ELF-1 (cell line): ENCODE measurements around the gene STK38.

Experiments used
- DNase-seq: peaks from one replicate; pipeline ENCODE4 v3.0.0-alpha.2; 2016; ENCODE audit warnings: low read depth, low spot score

Gene STK38

GRCh38 chr6:36523936-36524499 is 23.3 kb downstream of the STK38 start:
- no peak for DNase-seq

GRCh38 chr6:36523451-36523850 is 23.8 kb downstream of the STK38 start:
- no peak for DNase-seq

DNA sequence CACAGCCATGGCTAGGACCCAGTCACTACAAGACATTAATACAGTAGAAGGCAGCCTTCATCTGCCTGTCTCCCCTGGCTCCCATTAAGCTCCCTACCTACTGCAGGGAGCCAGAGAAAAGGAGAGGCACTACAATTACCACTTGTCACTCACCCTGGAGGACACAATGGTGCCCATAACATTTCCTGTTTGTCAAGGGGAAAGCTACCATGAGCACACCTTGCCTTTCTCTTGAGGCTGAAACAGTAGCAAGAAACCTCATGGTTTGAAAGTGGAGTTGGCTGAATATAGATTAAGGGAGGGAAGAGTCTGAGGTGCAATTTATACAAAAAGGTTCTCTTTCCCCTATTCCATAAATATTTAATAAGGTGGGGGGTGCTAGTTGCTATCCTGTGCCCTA is 27.9 kb downstream of the STK38 start:
- DNase-seq, result no peak

- DNase-seq, result no peak
These were observed 29.9 kb downstream of the STK38 start for GRCh38 chr6:36517408-36517807.

DNA sequence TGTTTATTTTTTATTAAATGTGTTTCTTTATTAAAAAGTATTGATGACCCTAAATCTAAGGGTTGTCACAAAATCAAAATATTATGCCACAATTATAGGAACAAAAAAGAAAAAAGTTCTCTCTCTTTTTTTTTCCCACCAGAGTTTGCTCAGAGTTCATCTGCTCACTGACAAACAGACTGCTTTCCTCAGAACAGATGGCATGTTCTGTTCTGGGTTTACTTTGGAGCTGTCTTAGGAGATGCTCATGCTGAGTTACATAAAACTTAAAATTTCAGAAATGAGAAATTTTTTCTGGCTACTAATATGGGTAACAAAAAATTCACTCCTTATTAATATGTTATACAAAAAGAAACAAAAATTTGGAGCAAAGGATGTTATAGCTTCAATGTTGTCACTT is 30.3 kb downstream of the STK38 start:
- no peak for DNase-seq

DNA sequence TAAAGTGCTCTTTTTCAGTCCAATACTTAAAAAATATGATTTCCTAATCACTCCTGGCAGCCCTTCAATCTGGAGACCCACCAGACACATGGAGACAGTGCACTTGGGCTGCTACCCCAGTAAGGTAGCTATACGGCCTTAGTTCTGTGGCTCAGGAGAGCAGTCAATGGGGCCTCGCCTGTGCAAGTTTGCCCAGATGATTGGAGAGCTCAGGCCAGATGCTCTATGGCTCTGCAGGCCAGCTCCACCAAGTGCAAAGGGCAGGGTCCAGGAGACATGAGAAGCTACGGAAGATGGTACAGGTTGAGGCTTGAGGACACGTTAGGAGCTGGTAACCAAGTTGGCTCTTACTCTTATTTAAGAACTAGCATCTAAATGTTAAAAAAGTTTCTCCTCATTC is 30.7 kb downstream of the STK38 start:
- no peak for DNase-seq

- no peak for DNase-seq
These were observed 31.4 kb downstream of the STK38 start for GRCh38 chr6:36515844-36516243.

DNA sequence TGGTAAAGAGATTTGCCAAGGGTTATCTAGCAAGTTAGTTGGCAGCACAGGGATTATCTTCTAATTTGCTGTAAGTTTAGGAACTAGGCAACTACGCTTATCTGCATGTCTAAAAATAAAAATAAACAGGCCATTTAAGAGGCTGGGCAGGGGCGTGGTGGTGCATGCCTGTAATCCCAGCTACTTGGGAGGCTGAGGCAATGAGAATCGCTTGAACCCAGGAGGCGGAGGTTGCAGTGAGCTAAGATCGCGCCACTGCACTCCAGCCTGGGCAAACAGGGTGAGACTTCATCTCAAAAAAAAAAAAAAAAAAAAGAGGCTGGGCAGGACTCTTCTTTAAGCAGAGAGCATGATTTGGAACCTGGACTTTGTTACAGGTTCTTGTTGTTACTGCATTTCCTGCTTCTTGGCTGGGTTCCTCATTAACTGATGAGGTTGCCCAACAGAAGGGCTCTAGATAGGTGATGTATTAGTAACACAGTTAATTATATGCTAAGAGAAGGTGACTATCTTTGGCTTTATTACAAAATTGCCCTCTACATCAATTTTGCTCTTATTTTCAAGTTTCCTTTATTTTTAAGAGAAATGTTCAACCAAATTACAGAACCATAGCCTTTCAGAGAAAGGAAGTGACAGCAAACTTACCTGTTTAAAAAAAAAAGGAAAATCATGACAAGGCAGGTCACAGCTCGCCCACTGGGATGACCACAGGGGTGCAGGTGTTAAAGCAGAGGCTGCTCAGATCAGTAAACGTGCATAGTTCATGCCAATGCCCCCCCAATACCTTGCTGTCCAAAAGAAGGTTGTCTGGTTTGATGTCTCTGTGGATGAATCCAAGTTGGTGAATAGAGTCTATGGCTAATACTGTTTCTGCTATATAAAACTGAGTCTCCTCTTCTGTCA is 32.5 kb downstream of the STK38 start:
- DNase-seq, result no peak

DNA sequence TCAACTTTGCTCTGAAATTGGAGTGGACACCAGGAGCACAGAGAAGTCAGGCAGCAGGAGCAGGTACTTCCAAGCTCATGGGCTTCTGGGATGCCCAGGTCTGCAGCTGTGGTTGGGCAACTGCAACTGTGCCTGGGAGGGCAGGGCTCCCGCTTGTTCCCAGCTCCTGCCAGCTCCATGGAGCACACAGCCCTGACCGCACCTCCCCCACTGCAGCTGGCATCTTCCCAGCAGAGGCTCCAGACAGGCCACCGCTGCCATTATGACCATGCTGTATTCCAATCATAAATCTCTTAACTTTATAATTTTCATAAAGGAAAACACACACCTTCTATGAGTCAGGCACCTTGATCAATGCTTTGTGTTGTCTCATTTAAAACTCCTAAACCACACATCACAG is 36.9 kb downstream of the STK38 start:
- DNase-seq, result no peak

DNA sequence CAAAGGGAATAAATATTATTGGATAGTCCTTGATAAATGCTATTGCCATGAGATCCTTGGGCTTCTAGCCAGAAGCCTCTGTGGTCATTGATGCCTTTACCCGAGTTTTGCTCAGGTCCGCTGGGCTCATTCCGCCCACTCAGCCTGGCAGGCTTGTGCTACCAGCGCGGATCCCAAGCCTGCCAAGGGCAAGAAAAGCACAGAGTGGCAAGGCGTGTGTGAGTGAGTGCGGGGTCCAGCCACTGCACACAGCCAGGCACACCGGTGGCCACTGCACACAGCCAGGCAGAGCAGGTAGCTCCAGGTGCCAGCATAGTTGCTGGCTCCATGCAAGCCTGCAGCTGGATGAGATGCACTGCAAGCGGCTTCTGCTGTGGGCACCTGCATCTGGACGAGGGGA is 38.7 kb downstream of the STK38 start:
- DNase-seq, result no peak

- DNase-seq, result no peak
These were observed 40.7 kb downstream of the STK38 start for GRCh38 chr6:36506611-36507010.

DNA sequence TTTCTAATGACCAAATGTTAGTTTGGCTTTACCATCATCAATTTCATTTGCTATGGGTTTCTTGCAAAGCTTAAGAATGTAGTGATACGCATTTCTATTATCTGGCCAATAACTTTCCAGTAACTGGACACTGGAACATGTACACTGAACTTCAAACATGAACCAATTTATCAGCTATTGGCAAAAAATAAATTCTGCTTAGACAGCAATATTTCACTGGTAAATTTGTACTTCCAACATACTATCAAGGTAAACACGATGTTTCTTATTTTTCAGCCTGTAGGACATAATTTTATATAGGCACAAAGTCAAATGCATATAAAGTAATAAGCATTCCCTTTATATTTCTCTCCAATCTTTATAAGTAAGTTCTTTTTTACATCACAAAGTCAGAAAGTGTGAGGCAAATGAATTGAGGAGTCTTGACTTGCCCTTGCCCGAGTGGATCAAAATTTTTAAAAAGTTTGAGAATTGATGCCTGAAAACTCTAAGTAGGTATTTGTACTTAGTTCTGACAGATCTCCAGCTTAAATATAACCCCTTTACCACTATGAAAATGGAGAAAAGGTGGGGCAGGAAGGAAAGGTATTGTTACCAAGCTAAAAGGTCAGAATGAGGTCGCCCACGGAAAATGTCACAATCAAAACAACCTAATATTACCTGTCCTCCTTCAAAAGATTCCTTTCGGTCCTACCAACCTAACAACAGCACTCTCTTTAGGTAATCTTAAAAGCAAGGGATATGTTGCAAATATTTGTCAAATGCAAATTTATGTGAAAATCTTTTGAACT is 41.3 kb downstream of the STK38 start:
- DNase-seq, result no peak

DNA sequence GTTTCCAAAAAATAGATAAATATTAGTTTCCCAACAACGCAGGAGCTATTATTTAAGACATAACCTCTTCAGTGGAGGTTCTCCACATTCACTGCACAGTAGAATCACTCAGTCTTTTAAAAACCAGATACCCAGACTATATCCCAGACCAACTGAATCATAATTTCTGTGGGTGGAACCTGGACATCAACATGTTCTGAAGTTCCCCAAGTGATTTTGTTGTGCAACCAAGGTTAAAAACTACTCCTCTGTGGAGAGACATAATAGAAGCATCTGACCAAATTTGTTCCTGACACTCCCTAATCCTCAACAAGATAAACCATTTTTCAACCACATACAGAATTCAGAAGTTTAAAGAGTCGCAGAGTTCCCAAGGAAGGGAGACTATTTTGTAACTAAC is 42.3 kb downstream of the STK38 start:
- DNase-seq, result no peak

DNA sequence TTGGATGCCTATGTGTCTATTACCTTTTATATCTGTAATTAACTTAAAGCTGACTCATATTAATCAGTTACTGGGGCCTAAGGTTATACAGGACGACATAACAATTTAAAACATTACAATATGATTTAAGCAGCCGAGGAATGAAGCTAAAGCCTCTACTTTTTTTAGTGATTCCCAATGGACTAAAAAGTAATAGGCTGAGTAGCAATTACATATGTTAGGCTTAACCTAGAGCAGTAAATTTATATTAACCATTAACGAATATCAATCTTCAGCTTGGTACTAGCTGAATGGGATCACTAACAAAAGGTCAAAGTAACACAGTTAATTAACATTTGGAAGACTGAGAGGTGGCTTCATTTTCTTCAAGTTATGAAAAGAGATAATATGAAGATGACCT is 43.1 kb downstream of the STK38 start:
- no peak for DNase-seq

DNA sequence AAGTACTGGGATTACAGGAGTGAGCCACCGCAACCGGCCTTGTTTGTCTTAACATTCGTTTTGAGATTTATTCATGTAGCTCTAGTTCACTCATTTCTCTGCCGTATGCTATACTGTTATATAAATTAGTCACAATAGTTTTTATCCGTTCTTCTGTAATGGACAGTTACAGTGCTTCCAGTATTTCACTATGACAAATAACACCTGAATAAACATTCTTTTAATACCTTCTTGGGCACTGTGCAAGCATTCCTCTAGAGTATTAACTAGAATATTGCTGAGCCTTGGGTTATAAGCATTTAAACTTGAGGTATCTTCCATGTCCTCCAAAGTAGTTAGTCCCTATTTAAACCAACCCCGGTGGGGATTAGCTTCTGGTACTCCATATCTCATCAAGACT is 45.6 kb downstream of the STK38 start:
- DNase-seq, result no peak

GRCh38 chr6:36499918-36500317 is 47.4 kb downstream of the STK38 start:
- no peak for DNase-seq

DNA sequence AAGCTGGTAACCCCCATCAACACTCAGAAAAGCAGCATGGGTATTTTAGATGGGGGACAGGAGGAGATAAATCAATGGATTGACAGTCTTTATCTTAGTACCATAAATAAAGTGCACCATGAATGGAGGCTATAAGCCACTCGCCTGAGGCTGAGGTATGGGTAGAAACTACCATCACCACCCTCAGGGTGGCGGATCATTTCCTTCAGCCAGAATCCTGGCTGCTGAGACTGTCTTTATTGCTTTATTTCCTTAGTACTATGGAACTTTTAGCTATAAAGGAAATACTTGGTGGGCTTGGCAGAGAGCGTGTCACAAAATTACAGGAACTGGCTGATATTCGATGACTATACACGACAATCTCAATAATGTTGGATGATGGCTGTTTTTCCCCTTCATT is 52.2 kb downstream of the STK38 start:
- DNase-seq, result no peak

GRCh38 chr6:36493859-36494258 is 53.4 kb downstream of the STK38 start:
- no peak for DNase-seq

GRCh38 chr6:36493319-36493718 is 54.0 kb downstream of the STK38 start:
- no peak for DNase-seq

DNA sequence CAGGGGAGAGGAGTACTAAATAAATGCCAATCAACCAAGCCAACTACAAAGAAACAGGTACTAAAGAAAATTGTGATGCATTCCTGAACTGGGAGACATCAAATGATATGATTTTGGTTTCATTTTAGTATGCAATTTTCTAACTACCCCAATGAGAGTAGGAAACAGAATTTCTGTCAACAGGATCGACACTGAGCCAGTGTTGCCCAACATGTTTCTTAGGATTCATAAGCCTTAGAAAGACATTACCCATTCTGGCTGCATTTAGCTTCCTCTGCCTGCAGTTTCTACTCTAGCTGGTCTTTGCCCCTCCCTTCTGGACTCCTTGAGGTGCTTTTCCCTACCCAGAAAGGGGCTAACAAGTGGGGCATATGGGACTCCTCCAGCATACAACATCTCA is 54.7 kb downstream of the STK38 start:
- DNase-seq, result no peak

DNA sequence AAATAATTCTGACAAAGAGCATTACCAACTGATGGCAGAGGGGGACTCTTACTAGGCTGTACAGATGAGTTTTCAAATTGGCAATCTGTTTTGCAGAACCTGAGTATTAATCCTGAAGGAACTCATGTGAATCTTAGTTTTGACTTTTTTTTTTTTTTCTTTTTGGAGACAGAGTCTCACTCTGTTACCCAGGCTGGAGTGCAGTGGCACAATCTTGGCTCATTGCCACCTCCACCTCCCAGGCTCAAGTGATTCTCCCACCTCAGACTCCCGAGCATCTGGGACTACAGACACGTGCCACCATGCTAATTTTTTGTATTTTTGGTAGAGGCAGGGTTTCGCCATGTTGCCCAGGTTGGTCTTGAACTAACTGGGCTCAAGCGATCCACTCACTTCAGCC is 55.2 kb downstream of the STK38 start:
- DNase-seq, result no peak

DNA sequence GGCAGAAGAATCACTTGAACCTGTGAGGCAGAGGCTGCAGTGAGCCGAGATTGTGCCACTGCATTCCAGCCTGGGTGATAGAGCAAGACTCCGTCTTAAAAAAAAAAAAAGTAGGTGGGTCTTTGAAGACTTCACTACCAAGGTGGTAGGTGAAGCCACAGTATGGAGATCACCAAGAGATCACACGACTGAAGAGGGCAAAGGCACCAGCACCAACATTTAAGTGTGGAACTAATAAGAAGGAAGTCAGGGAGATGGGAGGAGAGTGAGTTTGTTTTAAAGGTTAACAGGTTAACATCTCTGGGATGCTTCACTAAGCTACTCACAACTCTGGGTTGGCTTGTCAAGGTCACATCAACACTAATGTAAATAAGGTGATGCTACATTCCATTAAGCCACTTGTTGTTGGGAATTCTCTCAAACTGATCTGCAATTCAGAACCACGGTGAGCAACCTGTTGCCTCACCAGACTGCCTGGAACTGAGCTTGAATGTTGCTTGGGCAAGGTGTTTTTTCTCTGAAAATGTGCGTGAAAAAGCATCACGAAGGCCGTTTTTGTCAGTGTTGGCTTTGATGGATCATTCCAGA is 55.8 kb downstream of the STK38 start:
- no peak for DNase-seq
